PFSK-1 (cell line): Measurements from ENCODE around the gene STUM.

ENCODE experiments used
- POLR2AphosphoS5 ChIP-seq: IDR thresholded peaks from 2 replicates; pipeline ENCODE4 v1.6.1; 2012; ENCODE audit warnings: low read depth, mild to moderate bottlenecking, control low read depth, low read length, moderate library complexity
- REST ChIP-seq, 2 experiments: IDR thresholded peaks; 2 replicates each; pipeline versions ENCODE4 v1.6.1 to v1.8.0; 2011 to 2012; ENCODE audit warnings: low read depth in 2 of 2, low read length in 2 of 2, control low read depth in 1 of 2, inconsistent platforms in 1 of 2, mild to moderate bottlenecking in 1 of 2, moderate library complexity in 1 of 2; ENCODE audit not compliant: insufficient read depth in 1 of 2
- TAF1 ChIP-seq: IDR thresholded peaks from 2 replicates; pipeline ENCODE4 v1.6.1; 2012; ENCODE audit warnings: low read length, control low read depth, borderline replicate concordance; ENCODE audit not compliant: insufficient read depth

GRCh38 chr1:226575739-226576378 lies 27.3 kb downstream of the STUM start:
- TF ChIP-seq POLR2AphosphoS5, result no peak
- TF ChIP-seq REST (IDR thresholded peaks at IDR 0.05; ENCODE audit: insufficient read depth in 1 of 2, low read depth in 2 of 2, low read length in 2 of 2), result no peak
- TF ChIP-seq TAF1, result no peak
